Stimulated activated CD4-positive, alpha-beta T cell treated with anti-CD3 and anti-CD28 coated beads, Interleukin-4, amount 100 ng/mL, for 4 hours (primary cell): ENCODE measurements around the gene TAGLN.
"Not testable (repeated sequence)": the region's sequence is repeated elsewhere in the genome, so short reads cannot be mapped to it uniquely, and the experiment has no call there.

Experiments
- DNase-seq, 2 experiments: peaks; one replicate each; pipeline ENCODE4 v3.0.0-alpha.2; 2020

Gene TAGLN

GRCh38 chr11:117181586-117182550 is 17.3 kb upstream of the TAGLN start:
- no peak for DNase-seq

GRCh38 chr11:117182551-117182935 is 16.6 kb upstream of the TAGLN start:
- no peak for DNase-seq

GRCh38 chr11:117183178-117183577 is 16.0 kb upstream of the TAGLN start:
- DNase-seq, result not testable (repeated sequence)

DNA sequence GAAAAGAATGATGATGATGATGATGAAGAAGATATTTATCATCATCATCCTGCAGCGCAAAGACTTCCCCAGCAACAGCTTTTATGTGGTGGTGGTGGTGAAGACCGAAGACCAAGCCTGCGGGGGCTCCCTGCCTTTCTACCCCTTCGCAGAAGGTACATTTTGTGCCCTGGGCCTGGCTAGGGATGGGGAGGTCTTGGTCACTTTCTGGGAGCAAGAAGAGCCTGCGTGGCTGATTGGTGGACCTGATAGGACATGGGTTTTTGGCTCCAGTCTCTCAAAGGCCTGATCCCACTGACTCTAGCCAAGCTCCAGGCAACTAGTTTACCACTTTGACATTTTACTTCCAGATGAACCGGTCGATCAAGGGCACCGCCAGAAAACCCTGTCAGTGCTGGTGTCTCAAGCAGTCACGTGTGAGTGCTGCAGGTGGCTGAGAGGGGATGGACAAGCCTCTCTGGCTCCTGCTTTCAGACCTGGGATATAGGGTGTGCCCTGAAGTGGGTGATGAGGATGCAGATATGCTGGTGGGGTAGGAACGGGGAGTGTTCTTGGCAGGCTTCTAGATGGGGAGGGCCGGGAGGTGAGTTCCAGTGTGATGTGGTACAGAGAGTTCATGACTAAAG is 15.3 kb upstream of the TAGLN start:
- no peak for DNase-seq

GRCh38 chr11:117185736-117186430 is 13.3 kb upstream of the TAGLN start:
- no peak for DNase-seq

GRCh38 chr11:117186431-117186761 is 12.8 kb upstream of the TAGLN start:
- no peak for DNase-seq

- DNase-seq, result no peak
These were observed 12.2 kb upstream of the TAGLN start for GRCh38 chr11:117187007-117187406.

GRCh38 chr11:117187428-117187798 is 11.8 kb upstream of the TAGLN start:
- DNase-seq, result no peak

- no peak for DNase-seq
These were observed 11.2 kb upstream of the TAGLN start for GRCh38 chr11:117187799-117188481.

DNA sequence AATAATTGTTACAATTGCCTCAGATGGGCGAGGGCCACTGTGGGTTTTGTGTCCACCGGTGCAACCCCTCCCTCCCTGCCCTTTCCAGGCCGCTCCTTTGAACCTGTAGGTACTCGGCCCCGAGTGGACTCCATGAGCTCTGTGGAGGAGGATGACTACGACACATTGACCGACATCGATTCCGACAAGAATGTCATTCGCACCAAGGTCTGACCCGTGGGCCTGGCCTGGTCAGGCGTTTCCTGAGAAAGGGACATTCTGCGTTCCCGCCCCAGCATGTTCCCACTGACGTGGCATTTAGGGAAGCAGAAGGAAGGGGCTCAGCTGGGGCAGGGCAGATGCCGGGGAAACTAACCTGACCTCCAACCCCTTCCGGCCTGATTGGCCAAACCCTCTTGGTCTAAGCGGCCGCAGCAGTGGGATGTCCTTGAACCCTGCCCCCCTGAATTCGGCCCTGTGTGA is 10.5 kb upstream of the TAGLN start:
- no peak for DNase-seq

- DNase-seq, result no peak
These were observed 9.8 kb upstream of the TAGLN start for GRCh38 chr11:117189191-117189940.

- DNase-seq, result no peak
These were observed 9.1 kb upstream of the TAGLN start for GRCh38 chr11:117189941-117190544.

DNA sequence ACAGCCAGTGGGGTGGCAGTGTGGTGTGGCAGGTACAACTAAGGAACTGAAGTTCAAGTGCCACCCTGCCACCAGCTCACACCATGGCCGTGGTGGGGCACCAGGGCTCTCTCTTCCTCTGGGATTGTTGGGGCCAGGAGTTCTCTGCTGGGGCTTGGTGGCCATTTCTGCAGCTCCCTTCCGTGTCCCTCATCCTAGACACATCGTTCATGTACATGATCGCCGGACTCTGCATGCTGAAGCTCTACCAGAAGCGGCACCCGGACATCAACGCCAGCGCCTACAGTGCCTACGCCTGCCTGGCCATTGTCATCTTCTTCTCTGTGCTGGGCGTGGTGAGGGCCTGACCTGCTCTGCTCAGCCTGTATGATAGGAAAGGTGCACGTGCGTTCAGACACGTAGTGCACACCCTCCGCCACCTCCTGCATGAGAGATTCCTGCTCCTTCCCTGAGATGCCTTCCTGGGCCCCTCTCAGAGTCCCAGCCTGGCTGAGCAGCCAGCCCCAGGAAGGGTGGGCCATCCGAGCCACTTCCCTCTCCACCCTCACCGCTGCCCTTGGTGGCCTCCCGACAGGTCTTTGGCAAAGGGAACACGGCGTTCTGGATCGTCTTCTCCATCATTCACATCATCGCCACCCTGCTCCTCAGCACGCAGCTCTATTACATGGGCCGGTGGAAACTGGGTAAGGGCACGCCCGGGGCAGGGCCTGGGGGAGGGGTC is 7.3 kb upstream of the TAGLN start:
- DNase-seq, result no peak

- DNase-seq, result no peak
These were observed 6.7 kb upstream of the TAGLN start for GRCh38 chr11:117192401-117192875.

GRCh38 chr11:117193130-117194020 is 5.8 kb upstream of the TAGLN start:
- no peak for DNase-seq

- no peak for DNase-seq
These were observed 4.9 kb upstream of the TAGLN start for GRCh38 chr11:117194267-117194666.

GRCh38 chr11:117195258-117195657 is 3.9 kb upstream of the TAGLN start:
- DNase-seq, result no peak

DNA sequence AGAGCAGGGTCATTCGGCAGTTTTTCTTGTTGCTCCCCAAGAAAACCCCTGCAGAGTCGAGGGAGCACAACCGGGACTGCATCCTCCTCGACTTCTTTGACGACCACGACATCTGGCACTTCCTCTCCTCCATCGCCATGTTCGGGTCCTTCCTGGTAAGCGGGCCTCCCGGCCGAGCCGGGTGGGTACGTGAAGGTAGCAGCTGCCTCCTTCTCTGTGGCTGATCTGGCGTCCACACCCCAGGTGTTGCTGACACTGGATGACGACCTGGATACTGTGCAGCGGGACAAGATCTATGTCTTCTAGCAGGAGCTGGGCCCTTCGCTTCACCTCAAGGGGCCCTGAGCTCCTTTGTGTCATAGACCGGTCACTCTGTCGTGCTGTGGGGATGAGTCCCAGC is 3.4 kb upstream of the TAGLN start:
- DNase-seq, result no peak

GRCh38 chr11:117197006-117197405 is 2.2 kb upstream of the TAGLN start:
- no peak for DNase-seq
